C4-2B (cell line): ENCODE data around the gene EIF1AX.
"Not testable (repeated sequence)": the region's sequence is repeated elsewhere in the genome, so short reads cannot be mapped to it uniquely, and the experiment has no call there.

Experiments used
- H3K27ac ChIP-seq: fragments of 450-650 bp; 2 replicates; pipeline ENCODE4 v1.5.1; 2017
- CTCF ChIP-seq: fragments of 450-650 bp; conservative IDR thresholded peaks from 2 replicates; pipeline ENCODE4 v1.5.1; 2017; ENCODE audit warnings: mild to moderate bottlenecking
- ZFX ChIP-seq: fragments of 450-650 bp; IDR thresholded peaks from 2 replicates; pipeline ENCODE4 v1.6.1; 2017

The EIF1AX gene

GRCh38 chrX:20141281-20142220, at the start of gene EIF1AX:
EIF1AX (minus strand) TSS chrX:20141838; CDS start chrX:20141640, 198 bp downstream.
- H3K27ac ChIP-seq = peak within 1 kb of the TSS; percentile 91
- TF ChIP-seq CTCF (no peak), ZFX (0 out of 2 replicates have a peak, but pooled peaks have one; percentile 15)

- TF ChIP-seq ZFX (no peak), CTCF (no peak)
- no peak overlapping the region for H3K27ac ChIP-seq
These were observed 47.5 kb upstream of the EIF1AX start for GRCh38 chrX:20189171-20189570.

GRCh38 chrX:20181598-20182329, 40.1 kb upstream of the EIF1AX start:
- H3K27ac ChIP-seq = no peak overlapping the region
- TF ChIP-seq ZFX = no peak
- TF ChIP-seq CTCF = no peak

GRCh38 chrX:20177093-20177492, 35.5 kb upstream of the EIF1AX start:
- TF ChIP-seq CTCF = no peak
- no peak for TF ChIP-seq ZFX
- H3K27ac ChIP-seq = no peak overlapping the region

GRCh38 chrX:20173856-20174255, 32.2 kb upstream of the EIF1AX start:
- TF ChIP-seq CTCF = no peak
- TF ChIP-seq ZFX = no peak
- no peak overlapping the region for H3K27ac ChIP-seq

- H3K27ac ChIP-seq = no peak overlapping the region
- no peak for TF ChIP-seq ZFX
- no peak for TF ChIP-seq CTCF
These were observed 31.7 kb upstream of the EIF1AX start for GRCh38 chrX:20173313-20173712.

GRCh38 chrX:20171887-20172286, 30.2 kb upstream of the EIF1AX start:
- no peak overlapping the region for H3K27ac ChIP-seq
- no peak for TF ChIP-seq CTCF
- TF ChIP-seq ZFX = no peak

GRCh38 chrX:20162516-20162915, 20.9 kb upstream of the EIF1AX start:
- not testable (repeated sequence) for H3K27ac ChIP-seq
